Measurements from ENCODE around the gene PTPRD.

Gene PTPRD

DNA sequence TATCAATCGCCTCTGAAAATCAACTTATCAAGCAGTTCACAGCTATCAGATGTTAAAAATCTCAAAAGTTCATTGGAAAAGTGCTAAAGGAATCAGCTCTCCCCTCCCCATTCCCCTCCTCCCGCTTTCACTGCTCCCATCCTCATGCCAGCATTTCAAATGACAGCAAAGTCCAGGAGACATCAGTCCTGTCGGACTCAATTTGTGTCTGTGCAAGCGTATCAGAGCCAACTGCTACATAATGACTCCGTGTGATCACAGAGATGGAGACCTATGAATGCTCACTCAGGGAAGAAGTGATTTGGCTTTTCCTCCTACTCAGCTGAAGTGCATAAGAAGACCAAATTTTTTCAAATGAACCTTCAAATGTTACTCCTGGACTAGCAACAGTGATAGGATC is 1876.0 kb downstream of the PTPRD start:
- no peak for DNase-seq

DNA sequence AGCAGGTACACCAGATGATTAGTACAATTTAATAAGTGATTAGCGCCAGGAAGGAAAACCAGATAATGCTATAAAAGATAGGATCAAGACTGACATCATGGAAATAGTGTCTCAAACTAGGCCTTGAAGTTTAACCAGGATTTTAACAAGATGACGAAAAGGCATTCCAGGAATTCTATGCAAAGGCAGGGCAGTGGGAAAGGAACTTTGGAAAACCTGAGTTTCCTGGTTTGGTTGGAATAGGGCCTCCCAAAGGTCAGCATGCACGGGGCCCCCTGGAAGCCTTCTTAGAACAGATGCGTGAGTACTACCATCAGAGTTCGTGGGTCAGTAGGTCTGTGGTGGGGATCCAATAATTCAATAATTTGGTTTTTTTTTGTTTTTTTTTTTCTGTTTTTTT is 1878.0 kb downstream of the PTPRD start:
- DNase-seq, result no peak

DNA sequence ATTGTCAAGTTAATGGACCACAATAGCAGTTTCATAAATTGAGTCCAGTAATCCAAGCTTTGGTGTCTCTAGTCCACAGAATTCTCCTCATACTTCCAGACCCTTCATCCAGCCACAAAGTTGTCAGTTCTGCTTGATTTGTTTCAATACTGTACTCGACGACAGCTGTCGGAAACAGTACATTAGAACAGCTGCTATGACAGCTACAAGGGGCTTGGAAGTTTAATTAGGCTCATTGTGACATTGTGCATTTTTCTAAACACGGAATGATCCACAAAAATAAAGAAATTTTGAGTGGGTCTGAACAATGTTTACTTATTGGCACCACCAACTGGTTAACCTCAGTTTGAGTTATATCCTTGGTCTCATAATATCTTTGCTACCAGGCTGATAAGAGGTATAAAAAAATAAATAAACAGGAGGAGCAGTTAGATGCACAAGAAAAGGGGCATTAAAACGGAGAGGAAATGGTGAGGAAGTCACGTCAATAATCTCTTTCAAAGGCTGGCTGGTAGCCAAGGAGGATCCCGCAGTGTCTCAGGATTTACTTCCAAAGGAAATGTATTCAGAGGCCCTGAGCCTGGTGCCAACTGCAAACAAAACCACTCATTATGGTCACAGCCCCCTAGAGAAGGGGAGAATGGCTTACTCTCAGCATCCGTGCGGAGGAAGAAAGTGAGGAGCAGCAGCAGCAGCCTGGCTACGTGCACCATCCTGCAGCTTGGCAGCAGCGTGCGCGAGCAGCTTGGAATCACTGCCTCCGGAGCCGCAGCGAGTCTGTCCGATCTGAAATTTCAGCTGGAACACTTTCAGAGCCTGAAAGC is 1879.5 kb downstream of the PTPRD start:
- DNase-seq, result peak; percentile 83 to 89

DNA sequence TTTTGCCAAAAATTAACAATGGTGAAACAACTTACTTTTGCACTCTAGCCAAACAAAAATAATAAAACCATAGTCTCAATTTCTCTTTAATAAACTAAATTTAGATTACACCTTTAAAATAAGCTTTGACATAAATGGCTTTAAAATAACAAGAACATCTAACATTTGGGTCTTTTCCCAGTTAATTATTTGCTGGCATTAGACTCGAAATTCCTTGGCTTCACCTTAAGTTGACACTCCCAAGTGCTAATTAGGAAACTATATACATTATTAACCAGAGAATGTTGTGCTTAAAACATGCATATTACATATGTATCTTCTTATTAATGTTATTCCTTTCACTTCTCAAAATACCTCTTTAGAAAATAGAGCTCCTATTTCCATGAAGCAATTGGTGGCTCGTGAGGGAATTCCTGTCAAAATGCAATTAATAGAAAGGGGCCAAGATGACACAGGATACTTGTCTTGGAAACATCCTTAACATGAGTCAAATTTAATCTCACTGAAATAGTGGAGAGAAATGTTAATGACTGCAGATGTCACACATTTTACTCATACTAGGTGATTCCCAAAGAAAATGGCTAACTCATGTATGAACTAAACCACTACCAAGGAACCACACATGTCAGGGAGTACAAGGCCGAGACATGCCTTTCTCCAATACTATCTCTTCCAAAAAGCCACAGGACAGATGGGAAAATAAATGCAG is 1880.3 kb downstream of the PTPRD start:
- peak in 1 of 2 experiments; percentile 41 for DNase-seq

DNA sequence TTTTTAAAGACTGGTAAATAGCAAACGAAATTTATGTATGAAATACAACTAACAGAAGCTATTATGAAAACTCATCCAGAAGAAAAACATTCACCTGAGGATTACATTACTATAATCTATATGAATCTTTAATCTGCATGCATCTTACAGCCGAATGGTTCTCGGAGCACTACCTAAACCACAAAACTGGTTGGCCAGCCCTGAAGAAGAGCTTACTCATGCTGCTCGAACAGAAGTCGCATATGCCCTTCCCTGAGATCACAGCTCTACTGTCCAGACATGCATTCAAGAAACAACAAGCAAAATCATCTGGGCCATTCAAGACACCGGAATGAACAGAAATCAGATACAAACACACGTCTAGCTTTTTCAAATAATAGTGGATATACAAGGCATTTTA is 1882.2 kb downstream of the PTPRD start:
- DNase-seq, result no peak

DNA sequence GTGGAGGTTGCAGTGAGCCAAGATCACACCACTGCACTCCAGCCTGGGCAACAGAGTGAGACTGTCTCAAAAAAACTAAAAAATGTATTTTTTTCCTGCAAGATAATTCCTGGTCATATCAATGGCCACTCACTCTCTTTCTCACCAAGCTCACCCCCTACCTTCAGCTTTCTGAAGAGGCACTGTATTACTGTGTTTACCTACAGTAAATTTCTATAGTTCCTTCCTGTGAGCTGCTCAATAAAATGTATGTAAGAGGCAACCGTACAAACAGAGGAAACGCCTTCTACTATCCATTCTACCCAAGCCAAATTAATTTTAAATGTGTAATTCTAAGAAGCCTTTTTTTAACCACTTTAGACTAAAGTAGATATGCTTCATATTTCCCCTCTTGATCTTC is 1883.9 kb downstream of the PTPRD start:
- no peak for DNase-seq

DNA sequence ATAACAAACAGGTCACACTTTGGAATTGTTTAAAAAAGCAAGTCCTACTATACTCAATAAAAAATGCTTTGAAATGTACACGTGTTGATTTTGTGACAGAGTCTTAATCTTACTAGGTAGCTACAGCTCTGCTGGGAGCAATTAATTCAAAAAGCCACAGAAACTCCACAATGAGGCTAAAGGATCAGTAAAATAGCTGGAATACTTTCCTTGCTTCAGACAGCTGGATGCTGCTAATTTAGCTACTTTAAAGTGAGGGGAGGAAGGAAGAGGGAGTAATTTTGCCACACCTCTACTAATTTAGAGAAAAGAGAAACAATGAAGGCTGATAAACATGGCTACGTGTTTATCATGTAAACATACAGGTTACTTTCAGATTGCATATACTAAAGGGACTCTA is 1885.6 kb downstream of the PTPRD start:
- no peak for DNase-seq

DNA sequence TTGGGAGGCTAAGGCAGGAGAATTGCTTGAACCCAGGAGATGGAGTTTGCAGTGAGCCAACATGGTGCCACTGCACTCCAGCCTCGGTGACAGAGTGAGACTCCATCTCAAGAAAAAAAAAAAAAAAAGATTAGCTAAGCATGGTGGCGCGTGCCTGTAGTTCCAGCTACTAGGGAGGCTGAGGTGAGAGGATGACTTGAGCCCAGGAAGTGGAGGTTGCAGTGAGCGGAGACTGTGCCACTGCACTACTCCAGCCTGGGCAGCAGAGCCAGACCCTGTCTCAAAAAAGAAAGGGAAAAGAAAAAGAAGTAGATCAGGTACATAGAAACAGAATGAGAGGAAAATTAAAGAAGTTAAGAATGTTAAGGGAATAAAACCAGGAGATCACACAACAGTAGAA is 1886.1 kb downstream of the PTPRD start:
- no peak for DNase-seq

DNA sequence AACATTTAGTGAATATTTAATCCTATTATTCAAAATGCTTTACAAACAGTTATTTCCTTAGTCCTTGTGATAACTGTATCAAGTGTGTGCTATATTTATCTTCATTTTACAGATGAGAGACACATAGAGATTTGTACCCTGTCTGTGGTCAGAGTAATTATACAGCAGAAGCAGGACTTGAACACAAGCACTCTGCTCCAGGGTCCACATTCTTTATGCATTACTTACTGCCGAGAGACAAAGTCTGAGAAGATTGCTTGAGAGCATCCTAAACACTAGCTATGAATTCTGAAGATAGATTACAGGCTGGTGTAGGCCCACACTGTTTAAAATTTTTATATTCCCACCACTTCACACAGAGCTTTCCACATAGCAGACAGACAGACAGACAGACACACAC is 1887.2 kb downstream of the PTPRD start:
- no peak for DNase-seq

DNA sequence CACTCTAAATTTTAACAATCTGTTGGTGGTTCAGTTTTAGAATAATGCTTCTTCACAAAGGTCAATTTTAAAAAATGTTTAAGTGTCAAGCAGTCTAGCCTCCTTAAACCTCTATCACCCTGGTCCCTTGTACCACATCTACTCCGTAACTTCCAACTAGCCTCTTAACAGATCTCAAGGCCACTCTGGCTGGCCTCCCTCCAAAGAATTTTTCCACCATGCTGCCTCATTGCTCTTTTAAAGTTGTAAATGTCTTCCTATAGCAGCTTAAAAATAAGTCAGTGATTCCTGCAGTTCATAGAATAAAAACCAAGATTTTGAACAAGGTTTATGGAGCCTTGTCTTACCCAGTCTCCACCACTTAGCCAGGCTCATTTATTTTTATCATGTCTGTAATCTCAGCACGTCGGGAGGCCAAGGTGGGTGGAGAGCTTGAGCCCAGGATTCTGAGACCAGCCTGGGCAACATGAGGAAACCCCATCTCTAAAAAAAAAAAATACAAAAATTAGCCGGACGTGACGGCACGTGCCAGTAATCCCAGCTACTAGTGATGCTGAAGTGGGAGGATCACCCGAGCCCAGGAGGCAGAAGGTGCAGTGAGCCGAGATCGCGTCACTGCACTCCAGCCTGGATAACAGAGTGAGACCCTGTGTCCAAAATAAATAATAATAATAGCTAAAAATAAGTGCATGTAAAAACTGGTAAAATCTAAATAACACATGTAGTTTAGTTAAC is 1888.4 kb downstream of the PTPRD start:
- peak; percentile 40 to 64 for DNase-seq

DNA sequence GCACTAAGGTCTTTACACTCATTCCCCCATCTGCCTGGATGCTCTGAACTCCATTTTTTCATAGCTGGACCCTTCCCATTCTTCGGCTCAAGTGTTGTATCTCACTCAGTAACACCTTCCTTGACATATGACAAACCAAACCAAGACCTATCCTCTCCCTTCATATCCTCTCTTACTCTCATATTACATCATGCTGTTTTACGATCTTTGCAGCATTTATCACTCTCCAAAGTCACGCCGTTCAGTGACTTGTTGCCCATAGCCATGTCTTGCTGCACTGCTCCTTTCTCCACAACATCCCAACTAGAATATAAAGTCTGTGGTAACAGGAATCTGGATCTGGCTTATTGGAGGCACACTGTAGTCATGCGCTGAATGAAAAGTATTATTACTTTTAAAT is 1889.6 kb downstream of the PTPRD start:
- no peak for DNase-seq

DNA sequence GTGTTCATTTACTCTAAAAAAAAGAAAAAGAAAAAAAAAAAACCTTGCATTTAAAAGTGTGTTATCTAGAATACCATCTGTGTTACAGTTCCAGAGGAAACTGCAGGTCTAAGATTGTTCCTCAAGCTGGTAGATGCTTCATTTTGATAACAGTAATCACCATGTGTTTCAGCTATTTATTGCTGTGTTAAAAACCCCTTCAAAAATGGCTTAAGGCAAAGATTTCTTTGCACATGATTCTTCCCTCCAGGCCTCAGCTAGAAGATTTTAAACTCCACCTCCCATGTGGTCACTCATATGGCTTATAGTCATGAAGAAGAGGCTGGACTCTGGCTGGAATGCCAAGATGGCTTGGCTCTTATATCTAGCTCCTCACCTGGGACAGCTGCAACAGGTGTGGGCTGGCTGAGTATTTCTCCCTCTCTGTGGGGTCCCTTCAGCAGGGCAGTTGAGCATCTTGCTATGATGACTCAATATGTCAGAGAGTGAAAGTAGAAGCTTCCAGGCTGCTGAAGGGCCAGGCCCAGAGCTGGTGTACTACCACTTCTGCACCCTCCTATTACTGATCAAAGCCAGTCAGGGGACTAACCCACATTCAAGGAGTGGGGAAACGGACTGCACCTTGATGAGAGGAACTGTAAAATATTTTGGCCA is 1892.8 kb downstream of the PTPRD start:
- no peak for DNase-seq

DNA sequence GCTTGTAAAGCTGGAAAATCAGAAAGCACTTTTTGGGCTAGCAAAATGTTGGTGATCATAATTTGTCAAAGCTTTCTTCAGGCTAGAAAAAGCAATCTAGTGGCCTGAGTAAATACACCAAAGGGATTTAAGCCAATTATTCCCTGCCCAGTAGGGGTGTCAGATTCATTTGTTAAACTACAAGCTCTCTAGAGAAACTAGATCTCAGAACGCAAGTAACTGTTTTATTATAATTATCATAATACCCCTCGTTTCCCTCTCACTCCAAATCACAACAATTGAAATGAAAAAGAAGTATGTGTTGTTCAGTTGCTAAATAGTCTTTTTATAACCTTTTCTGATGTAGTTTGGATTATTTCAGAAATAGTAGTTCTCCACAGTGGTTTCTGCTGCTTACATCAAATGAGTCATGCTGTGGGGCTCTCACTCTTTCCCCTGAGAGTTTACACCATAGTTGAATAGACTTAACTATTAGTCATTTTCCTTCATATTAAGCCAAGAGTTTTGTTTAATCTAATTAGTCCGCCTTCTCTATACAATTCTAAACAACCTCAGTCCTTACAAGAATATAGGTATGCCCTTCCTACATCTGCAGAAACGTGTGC is 1894.6 kb downstream of the PTPRD start:
- no peak for DNase-seq

DNA sequence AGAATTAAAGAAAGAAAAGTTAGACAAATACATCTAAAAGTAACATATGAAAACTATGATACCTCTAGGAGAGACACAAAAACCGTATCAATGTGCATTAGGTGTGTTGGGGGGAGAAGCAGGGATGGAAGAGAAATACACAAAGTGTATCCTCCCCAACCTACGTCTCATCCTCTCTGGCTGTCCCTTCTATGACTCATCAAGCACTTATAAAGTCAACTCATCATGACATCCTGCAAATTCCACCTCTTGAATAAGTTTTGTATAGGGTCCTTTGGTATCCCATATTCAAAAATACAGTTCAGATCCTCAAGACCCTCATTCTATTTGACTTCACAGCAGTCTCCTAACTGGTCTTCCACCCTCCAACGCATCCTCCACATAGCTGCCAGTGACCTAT is 1895.7 kb downstream of the PTPRD start:
- no peak for DNase-seq

DNA sequence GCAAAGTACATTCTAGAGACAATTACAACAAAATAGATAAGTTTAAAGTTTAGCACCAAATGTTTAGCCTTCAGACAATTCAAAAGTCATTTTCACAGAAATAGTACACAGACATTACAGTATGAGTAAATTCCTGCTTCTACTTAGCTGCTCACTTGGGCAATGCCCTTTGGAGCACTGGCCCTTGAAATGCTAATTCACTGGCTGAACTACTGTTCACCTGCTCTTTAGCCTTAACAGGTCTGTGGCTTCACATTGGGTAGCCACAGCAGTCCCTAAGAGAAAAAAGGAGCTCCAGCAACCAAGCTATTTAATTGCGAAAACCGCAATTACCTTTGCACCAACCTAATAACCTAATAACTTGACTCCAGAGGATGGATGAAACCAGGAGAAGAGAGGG is 1897.0 kb downstream of the PTPRD start:
- DNase-seq, result no peak

DNA sequence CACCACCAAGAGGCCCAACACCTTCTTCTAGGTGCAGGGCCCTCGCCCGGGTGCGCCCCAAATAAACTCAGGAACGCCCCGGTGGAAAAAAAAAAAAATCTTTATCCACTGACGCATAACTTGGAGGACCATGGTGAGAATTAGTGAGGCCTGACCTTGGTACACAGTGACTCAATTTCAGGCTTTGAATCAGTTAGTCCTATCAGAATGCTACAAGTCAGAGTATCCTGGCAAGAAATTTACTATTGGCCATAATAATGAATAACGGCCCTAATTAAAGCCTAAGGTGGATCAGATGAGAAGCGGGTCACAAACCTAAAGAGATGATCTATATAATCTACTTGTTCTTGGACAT is 1899.0 kb downstream of the PTPRD start:
- DNase-seq, result no peak

DNA sequence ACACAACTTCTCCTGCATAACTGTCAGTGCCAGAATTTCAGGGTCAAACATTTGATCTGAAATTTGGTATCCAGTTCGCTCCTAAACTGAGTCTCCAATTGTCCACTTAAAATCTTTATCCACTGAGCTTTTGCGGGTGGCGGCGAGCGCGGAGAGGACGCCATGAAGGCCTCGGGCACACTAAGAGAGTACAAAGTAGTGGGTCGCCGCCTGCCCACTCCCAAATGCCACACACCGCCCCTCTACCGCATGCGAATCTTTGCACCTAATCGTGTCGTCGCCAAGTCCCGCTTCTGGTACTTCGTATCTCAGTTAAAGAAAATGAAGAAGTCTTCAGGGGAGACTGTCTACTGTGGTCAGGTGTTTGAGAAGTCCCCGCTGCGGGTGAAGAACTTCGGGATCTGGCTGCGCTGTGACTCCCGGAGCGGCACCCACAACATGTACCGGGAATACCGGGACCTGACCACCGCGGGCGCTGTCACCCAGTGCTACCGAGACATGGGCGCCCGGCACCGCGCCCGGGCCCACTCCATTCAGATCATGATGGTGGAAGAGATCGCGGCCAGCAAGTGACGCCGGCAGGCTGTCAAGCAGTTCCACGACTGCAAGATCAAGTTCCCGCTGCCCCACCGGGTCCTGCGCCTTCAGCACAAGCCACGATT is 1899.5 kb downstream of the PTPRD start:
- no peak for DNase-seq

DNA sequence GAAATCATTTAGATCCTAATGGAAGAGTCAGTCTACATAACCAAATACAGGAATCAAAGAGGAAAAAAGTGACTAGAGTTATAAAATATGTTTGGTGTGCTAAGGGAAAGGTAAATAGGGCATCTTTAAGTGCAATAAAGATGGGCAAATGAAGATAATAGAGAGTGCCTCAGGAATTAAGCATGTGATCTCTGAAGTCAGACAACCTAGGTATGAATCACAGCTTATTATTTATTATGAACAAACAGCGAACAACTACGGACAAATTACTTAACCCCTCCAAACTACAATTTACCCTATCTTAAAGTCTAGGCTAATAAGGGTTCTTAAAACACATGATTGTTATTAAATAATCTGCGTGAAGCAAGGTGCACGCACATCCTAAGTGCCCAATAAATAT is 1903.1 kb downstream of the PTPRD start:
- DNase-seq, result no peak

DNA sequence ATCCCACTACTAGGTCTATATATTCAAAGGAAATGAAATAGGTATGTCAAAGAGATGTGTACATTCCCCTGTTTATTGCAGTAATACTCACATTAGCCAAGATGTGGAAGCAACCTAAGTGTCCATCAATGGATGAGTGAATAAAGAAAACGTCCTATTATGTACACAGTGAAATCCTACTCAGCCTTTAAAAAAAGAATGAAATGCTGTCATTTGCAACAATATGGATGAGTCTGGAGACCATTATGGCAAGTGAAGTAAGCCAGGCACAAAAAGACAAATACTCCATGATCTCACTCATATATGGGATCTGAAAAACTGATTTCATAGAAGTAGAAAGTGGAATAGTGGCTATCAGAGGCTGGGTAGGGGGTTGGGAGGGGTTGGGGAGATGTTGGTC is 1904.1 kb downstream of the PTPRD start:
- no peak for DNase-seq

DNA sequence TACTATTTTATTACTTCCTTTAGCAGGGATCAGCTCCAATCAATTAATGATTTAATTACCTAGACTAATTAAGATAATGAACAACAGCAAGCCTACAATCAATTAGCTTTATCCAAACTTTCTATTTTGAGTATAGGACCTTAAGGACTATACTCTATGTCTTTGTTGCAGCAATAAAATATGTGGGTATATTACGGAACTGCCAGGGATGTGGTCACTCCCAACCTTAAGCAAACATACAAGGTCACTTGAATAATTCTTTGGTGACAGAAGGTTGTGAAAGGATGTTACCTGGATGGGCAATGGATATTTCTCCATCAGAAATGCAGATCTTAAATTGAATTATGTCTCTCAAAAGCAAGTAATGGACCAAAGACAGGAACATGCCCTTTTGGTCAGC is 1905.8 kb downstream of the PTPRD start:
- no peak for DNase-seq

DNA sequence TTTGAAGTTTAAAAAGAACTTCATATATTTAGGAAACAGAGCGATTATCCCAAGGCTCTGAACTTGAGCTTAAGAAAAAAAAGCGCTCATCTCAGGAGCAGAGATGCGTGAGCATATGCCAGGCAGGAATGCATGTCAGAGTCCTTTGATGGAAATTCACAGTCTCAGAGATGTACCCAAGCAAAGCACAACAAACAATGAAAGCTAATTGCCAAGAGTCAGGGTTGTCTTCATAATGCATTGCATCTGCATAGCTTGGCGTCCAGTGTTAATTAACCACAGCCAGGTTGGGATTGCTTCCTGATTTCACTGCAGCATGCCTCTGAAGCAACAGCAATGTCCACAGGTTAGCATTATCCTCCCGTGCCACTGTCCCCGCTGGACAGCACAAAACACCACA is 1906.3 kb downstream of the PTPRD start:
- no peak for DNase-seq

DNA sequence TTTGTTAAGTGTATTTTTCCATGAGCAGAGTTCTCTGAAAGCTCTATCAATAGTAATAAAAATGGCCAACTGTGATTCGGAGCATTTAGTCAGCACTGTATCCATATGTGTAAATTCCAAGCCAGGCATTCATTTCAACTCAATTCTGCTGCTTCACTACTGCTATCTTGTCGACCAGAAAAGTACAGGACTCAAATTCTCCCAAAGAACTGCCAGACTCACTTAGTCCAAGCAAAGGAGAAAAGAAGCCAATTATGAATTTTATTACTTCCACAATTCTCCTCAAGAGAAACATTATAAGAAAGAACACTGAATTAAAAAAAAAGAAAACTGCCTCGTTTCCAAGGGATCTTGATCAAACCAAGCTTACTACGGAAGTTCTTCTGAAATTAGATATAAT is 1906.9 kb downstream of the PTPRD start:
- DNase-seq, result no peak

DNA sequence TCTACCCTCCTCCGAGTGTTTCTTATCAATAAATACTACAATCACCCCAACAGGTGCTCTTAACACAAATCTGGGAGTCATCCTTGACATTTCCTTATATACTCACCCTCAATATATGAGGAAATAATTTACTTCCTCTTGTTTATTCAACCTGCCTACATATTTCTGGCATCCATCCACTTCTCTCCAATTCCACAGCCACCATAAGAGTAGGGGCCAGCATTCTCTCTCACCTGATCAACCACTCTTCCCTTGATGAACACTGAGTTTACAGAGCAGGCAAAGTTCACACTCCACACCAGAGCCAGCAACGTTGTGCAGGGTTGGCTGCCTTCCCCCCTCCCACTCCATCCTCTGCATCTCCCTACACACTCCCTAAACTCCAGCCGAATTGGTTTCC is 1908.9 kb downstream of the PTPRD start:
- no peak for DNase-seq

Measured in NCI-H524 (cell line).